ENCODE results near the gene IRF2BPL. TPM values are rescaled to one million over a fixed set of nuclear protein-coding genes. Genes with fewer than 3 reads are reported as not detected.

The IRF2BPL gene
- total RNA-seq, 2 donors from 2014 or later = 42.0 to 51.1 TPM

DNA sequence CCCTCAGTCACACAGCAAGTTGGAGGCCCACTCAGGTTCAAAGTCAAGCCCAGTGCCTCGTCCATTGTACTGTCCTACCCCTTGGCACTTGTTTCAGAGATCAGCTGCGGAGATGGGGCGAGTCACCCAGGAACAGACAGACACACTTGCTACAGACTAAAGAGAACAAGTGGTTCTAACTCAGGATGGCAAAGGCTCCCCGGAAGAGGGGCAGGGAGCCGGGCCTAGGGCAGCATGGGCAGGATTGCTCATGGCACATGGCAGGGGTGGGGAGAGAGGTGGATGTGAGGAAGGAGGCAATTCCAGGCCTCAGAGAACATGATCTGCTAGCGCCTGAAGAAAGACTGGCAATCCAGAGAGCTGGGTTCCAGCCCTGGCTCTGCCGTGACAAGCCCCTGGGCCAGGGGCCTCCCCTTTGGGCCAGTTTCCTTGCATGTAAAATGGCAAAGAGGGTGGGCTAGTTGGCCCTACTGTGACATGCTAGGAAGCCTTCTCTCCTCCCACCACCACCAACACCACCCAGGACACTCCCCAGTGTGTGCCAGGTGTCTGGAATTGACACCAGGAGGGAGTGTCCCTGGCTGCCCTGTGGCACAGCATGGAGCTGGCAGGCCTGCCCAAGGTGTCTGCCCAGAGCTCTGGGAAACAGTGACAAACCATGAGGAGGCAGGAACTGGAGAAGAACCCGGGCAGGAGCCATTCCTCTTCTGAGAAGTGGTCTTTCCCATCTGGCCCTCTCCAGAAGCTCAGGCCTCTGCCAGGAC, 24.0 kb upstream of the IRF2BPL start:
- Histone ChIP-seq H3K27ac (peak overlapping the region; percentile 85), H3K9me3 (peaks cover 0 to 8% of the 10 kb centered on the region in 2 donors), H3K36me3 (no peaks in the 10 kb centered on the region), H3K4me3 (no peak overlapping the region), H3K27me3 (no peaks in the 10 kb centered on the region), H3K4me1 (peaks cover 0 to 30% of the 10 kb centered on the region in 2 donors)
- DNase-seq (ENCODE audit: low spot score) = no peak
- TF ChIP-seq, protein P1, sequence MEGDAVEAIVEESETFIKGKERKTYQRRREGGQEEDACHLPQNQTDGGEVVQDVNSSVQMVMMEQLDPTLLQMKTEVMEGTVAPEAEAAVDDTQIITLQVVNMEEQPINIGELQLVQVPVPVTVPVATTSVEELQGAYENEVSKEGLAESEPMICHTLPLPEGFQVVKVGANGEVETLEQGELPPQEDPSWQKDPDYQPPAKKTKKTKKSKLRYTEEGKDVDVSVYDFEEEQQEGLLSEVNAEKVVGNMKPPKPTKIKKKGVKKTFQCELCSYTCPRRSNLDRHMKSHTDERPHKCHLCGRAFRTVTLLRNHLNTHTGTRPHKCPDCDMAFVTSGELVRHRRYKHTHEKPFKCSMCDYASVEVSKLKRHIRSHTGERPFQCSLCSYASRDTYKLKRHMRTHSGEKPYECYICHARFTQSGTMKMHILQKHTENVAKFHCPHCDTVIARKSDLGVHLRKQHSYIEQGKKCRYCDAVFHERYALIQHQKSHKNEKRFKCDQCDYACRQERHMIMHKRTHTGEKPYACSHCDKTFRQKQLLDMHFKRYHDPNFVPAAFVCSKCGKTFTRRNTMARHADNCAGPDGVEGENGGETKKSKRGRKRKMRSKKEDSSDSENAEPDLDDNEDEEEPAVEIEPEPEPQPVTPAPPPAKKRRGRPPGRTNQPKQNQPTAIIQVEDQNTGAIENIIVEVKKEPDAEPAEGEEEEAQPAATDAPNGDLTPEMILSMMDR (IDR thresholded peaks at IDR 0.05) = no peak

DNA sequence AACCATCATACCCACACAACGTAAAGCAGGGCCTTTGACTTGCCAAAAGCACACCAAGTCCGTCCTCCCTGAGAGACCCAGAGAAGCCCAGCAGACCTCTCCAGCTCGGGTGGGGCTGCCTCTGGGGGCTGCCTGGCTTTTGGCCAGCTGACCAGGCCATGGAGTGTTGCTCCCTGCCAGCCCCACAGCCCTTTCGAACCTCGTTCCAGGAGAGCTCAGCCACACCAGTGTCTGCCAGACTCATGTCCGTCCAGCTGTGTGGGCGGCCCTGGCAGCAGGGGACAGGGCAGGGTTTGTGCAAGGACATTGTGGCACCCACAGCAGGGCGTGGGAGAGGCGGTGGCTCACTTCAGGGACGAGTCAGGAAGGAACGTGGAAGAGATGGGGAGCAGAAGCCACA, 22.6 kb upstream of the IRF2BPL start:
- TF ChIP-seq, protein P1 (IDR thresholded peaks at IDR 0.05) = no peak
- Histone ChIP-seq H3K9me3 (peaks cover 0 to 4% of the 10 kb centered on the region in 2 donors), H3K27ac (peak overlapping the region; percentile 85), H3K4me3 (no peak overlapping the region), H3K36me3 (no peaks in the 10 kb centered on the region), H3K27me3 (no peaks in the 10 kb centered on the region), H3K4me1 (peaks cover 0 to 39% of the 10 kb centered on the region in 2 donors)
- DNase-seq (ENCODE audit: low spot score) = peak; percentile 88

DNA sequence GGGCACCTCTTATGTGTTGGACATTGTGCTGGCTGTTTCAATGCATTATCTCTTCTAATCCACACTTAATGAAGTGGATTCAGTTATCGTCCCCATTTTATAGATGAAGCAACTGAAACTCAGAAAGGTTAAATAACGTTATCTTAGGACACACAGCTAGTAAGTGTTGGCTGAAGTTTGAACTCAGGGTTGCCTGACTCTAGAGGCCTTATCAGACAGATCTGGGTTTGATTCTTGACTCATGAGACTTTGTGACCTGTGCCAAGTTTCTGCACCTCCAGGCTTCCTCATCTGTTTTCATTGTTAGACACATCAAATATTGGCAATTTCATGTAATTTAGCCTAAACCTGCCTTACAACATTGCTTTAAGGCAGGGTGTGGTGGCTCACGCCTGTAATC, 18.2 kb upstream of the IRF2BPL start:
- TF ChIP-seq, protein P1 (IDR thresholded peaks at IDR 0.05) = no peak
- Histone ChIP-seq H3K4me1 (peaks cover 0 to 67% of the 10 kb centered on the region in 2 donors), H3K4me3 (no peak overlapping the region), H3K27ac (peak overlapping the region; percentile 91 to 98), H3K9me3 (no peaks in the 10 kb centered on the region), H3K36me3 (no peaks in the 10 kb centered on the region), H3K27me3 (no peaks in the 10 kb centered on the region)
- no peak for DNase-seq (ENCODE audit: low spot score)

DNA sequence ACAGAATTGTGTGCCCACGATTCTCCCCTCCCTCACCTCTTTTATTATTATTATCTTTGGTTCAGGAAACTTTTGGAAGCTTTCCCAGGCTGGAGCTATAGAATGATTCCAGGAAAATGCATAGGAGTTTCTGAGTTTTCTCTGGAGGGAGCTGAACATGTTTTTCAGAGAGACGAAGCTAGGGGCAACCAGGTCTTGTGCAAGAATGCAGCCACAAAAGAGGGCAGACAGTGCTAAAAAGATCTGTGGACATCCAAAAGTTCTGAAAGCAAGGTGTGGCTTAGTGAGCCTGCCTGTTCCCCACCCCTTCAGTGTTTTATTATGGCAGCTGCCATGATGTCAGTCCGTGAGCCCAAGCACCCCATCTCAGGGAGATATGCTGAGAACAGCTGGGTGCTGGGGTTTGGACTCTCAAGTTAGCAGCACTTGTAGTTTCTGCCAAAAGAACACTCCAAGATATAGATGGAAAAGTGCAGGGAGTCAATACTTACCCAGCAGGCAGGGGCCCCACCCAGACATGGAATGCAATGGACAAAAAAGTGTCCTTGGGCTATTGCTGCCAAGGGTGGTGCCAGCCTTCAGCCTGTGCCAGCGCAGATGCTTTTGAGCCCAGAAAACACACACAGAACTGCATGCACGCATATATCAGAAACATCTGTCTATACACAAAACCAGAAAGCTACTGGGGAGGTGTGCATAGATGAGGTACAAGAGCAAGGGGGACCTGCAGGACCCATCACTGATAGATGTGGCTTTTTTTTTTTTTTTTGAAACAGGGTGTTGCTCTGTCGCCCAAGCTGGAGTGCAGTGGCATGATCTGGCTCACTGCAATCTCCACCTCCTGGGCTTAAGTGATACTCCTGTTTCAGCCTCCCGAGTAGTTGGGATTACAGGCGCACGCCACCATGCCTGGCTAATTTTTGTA, 17.0 kb upstream of the IRF2BPL start:
- H3K27me3 ChIP-seq = no peaks in the 10 kb centered on the region
- no peaks in the 10 kb centered on the region for H3K36me3 ChIP-seq
- DNase-seq (ENCODE audit: low spot score) = no peak
- H3K4me3 ChIP-seq = no peak overlapping the region
- H3K27ac ChIP-seq = peak overlapping the region; percentile 91 to 98
- peaks cover 0 to 69% of the 10 kb centered on the region in 2 donors for H3K4me1 ChIP-seq
- H3K9me3 ChIP-seq = no peaks in the 10 kb centered on the region
- TF ChIP-seq, protein P1 (IDR thresholded peaks at IDR 0.05) = no peak

DNA sequence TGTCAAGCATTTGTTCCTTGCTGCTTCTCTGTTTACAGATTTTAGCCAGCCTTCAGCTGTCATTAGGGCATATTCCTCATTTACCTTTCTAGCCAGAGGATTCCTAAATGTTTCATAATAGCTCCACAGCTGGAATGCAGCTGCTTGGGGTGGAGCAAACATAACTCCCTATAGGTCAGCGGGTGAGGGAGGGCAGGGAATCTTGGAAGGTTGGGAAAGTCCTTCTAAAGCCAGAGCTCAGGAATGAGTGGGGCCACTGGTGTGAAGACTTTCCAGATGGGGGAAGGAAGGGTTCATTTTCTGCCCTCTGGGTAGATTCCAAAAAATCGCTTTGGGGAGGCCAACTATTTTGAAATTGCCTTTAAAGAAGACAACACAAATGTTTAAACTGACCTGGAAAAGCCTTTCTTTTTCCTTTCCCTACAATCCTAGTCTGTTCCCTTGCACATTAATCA, 16.3 kb upstream of the IRF2BPL start:
- H3K27me3 ChIP-seq = no peaks in the 10 kb centered on the region
- H3K36me3 ChIP-seq = no peaks in the 10 kb centered on the region
- DNase-seq (ENCODE audit: low spot score) = peak; percentile 83
- H3K27ac ChIP-seq = peak overlapping the region; percentile 91 to 98
- H3K4me3 ChIP-seq = no peak overlapping the region
- no peaks in the 10 kb centered on the region for H3K9me3 ChIP-seq
- peaks cover 0 to 69% of the 10 kb centered on the region in 2 donors for H3K4me1 ChIP-seq
- TF ChIP-seq, protein P1 (IDR thresholded peaks at IDR 0.05) = no peak

Measured in right atrium auricular region (tissue), 2 donors.